NB4 (cell line): ENCODE results near the gene TWIST2.

Experiments
- POLR2A ChIP-seq: IDR thresholded peaks from 2 replicates; pipeline ENCODE4 v1.6.1; 2011; ENCODE audit warnings: mild to moderate bottlenecking; ENCODE audit not compliant: insufficient read length; ENCODE audit errors: extremely low read depth
- TF ChIP-seq, protein P1 (sequence below): IDR thresholded peaks from one replicate; pipeline ENCODE4 v1.5.1; 2012; ENCODE audit warnings: low read depth, low read length
- TF ChIP-seq, protein P2 (sequence below): IDR thresholded peaks from 2 replicates; pipeline ENCODE4 v1.6.1; 2011; ENCODE audit warnings: low read depth, low read length

- TF ChIP-seq, protein P1, sequence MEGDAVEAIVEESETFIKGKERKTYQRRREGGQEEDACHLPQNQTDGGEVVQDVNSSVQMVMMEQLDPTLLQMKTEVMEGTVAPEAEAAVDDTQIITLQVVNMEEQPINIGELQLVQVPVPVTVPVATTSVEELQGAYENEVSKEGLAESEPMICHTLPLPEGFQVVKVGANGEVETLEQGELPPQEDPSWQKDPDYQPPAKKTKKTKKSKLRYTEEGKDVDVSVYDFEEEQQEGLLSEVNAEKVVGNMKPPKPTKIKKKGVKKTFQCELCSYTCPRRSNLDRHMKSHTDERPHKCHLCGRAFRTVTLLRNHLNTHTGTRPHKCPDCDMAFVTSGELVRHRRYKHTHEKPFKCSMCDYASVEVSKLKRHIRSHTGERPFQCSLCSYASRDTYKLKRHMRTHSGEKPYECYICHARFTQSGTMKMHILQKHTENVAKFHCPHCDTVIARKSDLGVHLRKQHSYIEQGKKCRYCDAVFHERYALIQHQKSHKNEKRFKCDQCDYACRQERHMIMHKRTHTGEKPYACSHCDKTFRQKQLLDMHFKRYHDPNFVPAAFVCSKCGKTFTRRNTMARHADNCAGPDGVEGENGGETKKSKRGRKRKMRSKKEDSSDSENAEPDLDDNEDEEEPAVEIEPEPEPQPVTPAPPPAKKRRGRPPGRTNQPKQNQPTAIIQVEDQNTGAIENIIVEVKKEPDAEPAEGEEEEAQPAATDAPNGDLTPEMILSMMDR = no peak
- TF ChIP-seq POLR2A = no peak
- TF ChIP-seq, protein P2, sequence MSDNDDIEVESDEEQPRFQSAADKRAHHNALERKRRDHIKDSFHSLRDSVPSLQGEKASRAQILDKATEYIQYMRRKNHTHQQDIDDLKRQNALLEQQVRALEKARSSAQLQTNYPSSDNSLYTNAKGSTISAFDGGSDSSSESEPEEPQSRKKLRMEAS = no peak
Observed at GRCh38 chr2:238834982-238835381, 12.9 kb upstream of the TWIST2 start.
